AG09309 (cell line): ENCODE results near the gene ZBTB39.

ENCODE experiments used
- DNase-seq: peaks from one replicate; pipeline ENCODE4 v3.0.0-alpha.2; 2010; ENCODE audit warnings: low read depth
- H3K4me3 ChIP-seq: 2 replicates; pipeline ENCODE4 v1.5.1; 2011; ENCODE audit warnings: mild to moderate bottlenecking, low read depth, low read length, moderate library complexity; ENCODE audit not compliant: control insufficient read depth
- CTCF ChIP-seq: IDR thresholded peaks from 2 replicates; pipeline ENCODE4 v1.5.1; 2011; ENCODE audit warnings: mild to moderate bottlenecking, low read depth, low read length, inconsistent platforms; ENCODE audit not compliant: insufficient read depth, control insufficient read depth; ENCODE audit errors: missing control alignments

The ZBTB39 gene

DNA sequence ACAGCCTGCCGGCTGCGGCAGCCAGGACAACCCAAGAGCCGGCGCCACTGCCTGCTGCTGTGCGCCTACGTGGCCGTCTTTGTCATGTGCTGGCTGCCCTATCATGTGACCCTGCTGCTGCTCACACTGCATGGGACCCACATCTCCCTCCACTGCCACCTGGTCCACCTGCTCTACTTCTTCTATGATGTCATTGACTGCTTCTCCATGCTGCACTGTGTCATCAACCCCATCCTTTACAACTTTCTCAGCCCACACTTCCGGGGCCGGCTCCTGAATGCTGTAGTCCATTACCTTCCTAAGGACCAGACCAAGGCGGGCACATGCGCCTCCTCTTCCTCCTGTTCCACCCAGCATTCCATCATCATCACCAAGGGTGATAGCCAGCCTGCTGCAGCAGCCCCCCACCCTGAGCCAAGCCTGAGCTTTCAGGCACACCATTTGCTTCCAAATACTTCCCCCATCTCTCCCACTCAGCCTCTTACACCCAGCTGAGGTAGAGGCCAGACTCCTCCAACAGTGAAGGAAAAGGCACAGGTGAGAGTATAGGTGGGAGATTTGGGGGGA lies 10.3 kb downstream of the ZBTB39 start:
- no peak for DNase-seq
- no peak for TF ChIP-seq CTCF
- no peak overlapping the region for H3K4me3 ChIP-seq

GRCh38 chr12:56995201-56995929 lies 11.0 kb downstream of the ZBTB39 start:
- H3K4me3 ChIP-seq: no peak overlapping the region
- DNase-seq: no peak
- TF ChIP-seq CTCF: no peak

GRCh38 chr12:56994231-56994746 lies 12.1 kb downstream of the ZBTB39 start:
- DNase-seq: no peak
- H3K4me3 ChIP-seq: no peak overlapping the region
- TF ChIP-seq CTCF: no peak

DNA sequence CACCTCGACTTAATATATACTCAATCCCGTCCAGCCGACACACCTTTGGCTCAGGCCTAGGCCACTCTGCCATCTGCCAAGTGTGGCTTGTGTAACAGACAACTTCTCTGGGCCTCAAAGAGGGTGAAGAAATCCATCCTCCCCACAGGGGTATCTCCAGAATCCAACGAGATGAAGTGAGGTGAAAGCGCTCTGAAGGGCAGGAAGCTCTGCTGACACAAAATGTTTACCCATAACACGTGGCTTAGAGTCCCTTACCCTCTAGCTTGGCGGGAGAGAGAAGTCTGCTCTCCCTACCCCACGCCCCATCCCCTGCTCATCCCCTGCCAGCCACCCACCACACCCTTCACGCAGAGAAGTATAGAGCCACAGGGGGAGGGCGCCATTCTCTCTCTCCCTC lies 13.0 kb downstream of the ZBTB39 start:
- DNase-seq: no peak
- TF ChIP-seq CTCF: no peak
- no peak overlapping the region for H3K4me3 ChIP-seq

- DNase-seq: no peak
- no peak for TF ChIP-seq CTCF
- H3K4me3 ChIP-seq: no peak overlapping the region
Measured at GRCh38 chr12:56991319-56992246, 14.8 kb downstream of the ZBTB39 start.

DNA sequence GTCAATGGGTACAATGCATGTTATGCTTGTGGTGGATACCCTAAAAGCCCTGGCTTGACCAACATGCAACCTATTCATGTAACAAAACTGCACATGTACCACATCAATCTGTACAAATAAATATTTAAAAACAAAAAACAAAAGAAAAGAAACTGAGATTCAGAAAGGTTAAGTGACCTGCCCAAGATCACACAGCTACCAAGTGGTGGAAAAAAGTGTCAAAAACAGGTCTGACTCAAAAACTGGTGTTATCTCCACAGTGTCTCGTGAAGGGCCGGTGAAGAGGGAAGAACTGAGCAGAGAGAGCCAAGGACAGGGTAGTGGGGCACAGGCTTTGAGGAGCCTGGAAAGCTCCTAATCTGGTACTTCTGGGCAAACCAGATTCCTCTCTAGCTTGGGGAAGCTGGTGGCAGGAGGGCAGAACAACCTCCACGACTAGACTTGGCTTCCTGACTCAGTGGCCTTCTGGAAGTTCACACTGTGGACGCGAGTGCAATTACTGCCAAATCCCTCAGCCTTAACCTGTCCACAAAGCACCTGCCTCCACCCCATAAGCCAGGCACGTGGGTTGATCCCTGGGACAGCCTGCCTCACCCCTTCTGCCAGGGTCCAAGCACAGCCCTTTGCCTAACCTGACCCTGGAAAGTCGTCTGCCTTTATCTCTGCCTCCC lies 15.6 kb downstream of the ZBTB39 start:
- no peak for TF ChIP-seq CTCF
- DNase-seq: no peak
- no peak overlapping the region for H3K4me3 ChIP-seq
